CD4-positive, alpha-beta T cell treated with Interleukin-17A for 4 hours (primary cell): ENCODE measurements around the gene ANKRD65.
"Not testable (repeated sequence)": the region's sequence is repeated elsewhere in the genome, so short reads cannot be mapped to it uniquely, and the experiment has no call there.

Experiments
- DNase-seq: peaks from one replicate; pipeline ENCODE4 v3.0.0-alpha.2; 2020; ENCODE audit warnings: mixed read lengths

Gene ANKRD65

GRCh38 chr1:1430114-1430982 is 9.3 kb upstream of the ANKRD65 start:
- no peak for DNase-seq

DNA sequence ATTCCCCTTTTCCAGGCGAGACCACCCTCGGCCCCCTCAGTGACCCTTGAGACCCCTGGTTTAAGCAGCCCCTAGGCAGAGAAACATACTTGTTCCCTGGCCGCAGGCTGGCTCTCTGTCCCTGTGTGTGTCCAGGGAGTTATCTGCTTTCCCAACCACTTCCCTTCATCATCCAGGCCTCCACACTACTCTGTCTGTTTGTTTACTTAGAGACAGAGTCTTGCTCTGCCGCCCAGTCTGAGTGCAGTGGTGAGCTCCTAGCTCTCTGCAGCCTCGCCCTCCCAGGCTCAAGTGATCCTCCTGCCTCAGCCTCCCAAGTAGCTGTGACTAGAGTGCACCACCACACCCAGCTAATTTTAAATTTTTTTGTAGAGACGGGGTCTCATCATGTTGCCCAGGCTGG is 8.6 kb upstream of the ANKRD65 start:
- no peak for DNase-seq

DNA sequence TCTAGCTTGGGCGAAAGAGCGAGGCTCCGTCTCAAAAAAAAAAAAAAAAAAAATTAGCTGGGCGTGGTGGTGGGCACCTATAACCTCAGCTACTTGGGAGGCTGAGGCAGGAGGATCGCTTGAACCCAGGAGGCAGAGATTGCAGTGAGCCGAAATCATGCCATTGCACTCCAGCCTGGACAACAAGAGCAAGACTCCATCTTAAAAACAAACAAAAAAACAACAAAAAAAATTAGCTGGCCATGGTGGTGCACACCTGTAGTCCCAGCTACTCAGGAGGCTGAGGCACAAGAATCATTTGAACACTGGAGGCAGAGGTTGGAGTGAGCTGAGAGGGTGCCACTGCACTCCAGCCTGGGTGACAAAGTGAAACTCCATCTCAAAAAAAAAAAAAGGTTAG is 7.9 kb upstream of the ANKRD65 start:
- DNase-seq: not testable (repeated sequence)

GRCh38 chr1:1428174-1428573 is 7.1 kb upstream of the ANKRD65 start:
- no peak for DNase-seq

GRCh38 chr1:1427820-1428148 is 6.7 kb upstream of the ANKRD65 start:
- DNase-seq: no peak

- DNase-seq: peak; percentile 21
Measured at GRCh38 chr1:1427106-1427819, 6.2 kb upstream of the ANKRD65 start.

DNA sequence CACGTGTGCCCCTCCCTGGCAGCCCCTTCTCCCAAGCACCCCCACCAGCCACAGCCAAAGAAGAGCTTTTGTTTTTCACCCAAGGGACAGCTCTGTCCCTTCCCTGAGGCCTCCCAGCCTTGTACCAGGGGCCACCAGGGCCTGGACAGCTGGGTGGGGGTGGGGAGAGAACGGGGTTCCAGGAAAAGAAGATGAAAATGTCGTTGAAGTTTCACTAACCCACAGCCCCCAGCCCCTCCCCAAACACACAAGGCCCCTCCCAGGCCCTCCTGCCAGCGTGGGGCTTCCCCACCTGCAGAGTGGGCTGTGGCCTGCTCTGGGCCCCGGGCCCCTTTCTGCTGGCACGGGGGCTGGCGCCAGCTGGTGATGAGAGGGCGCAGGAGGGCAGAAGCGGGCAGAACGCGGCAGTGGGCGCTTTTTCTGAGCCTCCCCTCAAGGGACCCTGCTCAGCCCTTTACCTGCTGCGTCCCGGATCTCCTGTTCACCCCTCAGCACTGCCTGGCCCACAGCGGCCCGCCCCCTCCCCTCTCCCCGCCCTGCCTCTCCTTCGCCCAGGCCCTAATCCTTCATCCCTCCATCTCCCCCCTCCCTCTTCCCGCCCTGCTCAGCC is 5.5 kb upstream of the ANKRD65 start:
- DNase-seq: no peak

- DNase-seq: no peak
Measured at GRCh38 chr1:1425753-1426495, 4.8 kb upstream of the ANKRD65 start.

- DNase-seq: no peak
Measured at GRCh38 chr1:1425426-1425752, 4.3 kb upstream of the ANKRD65 start.

DNA sequence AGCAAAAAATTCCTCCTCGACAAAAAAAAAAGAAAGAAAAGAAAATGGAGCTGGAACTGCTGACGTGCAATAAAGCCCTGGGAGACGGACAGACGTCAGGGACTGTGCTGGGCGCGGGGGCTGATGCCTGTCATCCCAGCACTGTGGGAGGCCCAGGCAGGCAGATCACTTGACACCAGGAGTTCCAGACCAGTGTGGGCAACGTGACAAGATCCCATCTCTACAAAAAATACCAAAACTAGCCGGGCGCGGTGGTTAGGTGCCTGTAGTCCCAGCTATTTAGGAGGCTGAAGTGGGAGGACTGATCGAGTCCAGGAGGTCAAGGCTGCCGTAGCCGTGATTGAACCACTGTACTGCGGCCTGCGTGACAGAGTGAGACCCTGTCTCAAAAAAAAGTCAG is 3.6 kb upstream of the ANKRD65 start:
- DNase-seq: no peak

DNA sequence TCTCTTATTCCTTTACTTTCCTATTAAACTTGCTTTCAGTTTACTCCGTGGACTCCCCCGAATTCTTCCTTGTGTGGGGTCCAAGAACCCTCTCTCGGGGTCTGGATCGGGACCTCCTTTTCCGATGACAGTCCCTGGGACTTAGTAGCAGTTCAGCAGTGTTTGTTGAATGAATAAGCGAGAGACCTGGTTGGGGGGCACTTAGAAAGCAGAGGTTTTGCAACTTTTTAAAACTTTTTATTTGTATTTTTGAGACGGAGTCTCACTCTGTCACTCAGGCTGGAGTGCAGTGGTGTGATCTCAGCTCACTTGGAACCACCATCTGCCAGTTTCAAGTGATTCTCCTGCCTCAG is 2.1 kb upstream of the ANKRD65 start:
- DNase-seq: no peak

DNA sequence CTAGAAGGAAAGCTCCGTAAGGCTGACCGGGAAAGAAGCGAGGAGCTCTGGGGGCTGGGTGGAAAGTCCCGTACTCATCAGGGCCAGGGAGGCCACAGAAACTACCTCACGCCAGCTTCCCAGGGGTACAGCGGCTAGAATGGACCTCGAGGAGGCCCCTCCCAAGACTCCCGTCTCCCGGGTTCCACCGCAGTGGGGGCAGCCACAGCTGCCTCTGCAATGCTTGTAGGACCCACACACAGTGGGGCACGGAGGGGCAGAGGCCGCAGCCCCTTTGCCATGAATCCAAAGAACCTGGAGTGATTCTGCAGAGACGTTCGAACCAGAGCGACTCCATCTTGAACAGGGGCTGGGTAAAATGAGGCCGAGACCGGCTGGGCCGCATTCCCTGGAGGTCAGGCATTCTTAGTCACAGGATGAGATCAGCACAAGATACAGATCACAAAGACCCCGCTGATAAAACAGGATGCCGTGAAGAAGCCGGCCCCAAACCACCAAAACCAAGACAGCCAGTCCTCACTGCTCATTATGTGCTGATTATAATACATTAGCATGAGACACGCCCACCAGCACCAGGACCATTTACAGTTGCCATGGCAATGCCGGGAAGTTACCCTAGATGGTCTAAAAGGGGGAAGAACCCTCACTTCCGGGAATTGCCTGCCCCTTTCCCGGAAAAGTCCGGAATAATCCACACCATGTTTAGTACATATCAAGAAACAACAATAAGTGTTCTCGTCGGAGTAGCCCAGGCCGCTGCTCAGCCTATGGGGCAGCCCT is 1.6 kb upstream of the ANKRD65 start:
- no peak for DNase-seq

GRCh38 chr1:1421907-1422464 is 910 bp upstream of the ANKRD65 start:
- no peak for DNase-seq

DNA sequence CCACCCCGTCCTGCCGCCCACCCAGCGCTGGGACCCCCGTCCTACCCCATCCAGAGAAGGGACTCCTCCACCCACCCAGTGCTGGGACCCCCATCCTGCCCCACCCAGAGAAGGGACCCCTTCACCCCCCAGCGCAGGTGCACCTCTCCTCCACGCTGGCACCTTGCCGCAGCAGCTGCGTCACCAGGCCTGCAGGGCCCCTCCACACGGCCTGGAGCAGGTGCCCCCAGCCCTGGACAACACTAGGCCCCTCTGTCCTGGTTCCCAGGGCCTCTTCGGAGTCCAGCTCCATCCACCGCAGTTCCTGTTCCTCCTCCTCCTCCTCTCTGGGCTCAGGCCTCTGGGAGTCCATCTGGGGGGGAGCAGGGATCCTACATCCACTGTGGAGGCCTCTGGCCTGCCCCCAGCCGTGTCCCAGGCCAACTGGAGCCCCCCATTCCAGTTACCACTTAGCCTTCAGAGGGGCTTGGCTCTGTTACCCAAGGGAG is 378 bp downstream of the ANKRD65 start:
- no peak for DNase-seq

- DNase-seq: peak; percentile 22
Measured at GRCh38 chr1:1419813-1420653, 1.0 kb downstream of the ANKRD65 start.

DNA sequence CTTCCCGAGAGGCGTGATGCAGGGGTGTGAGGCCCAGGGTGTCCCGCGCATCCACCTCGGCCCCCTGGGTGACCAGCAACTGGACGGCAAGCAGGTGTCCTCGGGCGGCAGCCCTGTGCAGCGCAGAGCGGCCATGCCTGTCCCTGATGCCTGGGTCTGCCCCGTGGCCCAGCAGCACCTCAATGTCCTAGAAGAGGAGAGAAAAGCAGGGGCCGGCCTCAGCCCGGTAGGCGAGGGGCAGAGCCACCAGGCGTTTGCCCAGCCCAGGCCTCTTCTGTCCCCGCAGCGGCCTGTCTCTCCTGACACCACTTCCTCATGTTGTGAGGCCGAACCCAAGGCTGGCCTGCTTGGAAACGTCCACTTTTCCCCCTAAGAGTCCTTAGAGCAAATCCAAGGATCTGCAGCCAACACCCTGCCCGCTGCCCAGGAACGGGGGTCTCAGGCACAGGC is 1.7 kb downstream of the ANKRD65 start:
- DNase-seq: no peak

DNA sequence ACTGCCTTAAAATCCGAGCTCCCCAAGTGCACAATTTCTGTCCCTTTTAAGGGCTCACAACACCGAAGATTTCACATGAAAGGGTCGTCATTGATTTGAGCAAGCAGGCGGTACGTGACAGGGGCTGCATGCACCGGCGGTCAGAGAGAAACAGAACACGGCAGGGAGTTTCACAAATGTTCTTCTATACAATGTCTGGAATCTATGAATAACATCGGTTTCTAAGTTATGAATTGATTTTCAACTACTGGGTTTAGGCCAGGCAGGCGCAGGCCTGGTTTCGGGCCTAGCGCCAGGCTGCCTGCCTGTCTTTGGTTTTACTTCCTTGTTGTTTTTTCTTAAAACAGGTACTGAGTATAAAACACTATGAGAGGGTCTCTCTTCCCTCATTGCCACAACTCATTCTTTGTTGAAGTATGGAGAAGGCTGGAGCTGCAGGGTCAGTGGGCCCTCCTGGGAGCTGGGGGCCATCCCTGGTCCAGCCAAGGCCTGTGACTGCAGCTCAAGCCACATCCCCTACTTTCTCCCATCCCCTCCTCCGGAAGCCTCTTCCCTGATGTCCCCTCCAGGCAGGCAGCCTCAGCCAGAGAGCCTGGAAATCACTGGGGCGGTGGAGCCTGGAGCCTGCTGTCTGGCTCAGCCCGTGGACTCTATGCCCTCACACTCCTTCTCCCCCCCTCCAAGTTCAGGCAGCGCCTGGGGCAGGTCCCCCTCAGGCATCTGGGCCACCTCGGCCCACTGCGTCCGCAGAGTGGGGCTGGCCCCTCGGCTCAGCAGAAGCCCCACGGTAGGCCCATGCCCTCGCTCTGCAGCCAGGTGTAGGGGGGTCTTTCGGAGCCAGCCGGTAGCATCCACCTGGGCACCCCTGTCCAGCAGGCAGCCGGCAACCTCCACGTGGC is 2.4 kb downstream of the ANKRD65 start:
- DNase-seq: no peak

DNA sequence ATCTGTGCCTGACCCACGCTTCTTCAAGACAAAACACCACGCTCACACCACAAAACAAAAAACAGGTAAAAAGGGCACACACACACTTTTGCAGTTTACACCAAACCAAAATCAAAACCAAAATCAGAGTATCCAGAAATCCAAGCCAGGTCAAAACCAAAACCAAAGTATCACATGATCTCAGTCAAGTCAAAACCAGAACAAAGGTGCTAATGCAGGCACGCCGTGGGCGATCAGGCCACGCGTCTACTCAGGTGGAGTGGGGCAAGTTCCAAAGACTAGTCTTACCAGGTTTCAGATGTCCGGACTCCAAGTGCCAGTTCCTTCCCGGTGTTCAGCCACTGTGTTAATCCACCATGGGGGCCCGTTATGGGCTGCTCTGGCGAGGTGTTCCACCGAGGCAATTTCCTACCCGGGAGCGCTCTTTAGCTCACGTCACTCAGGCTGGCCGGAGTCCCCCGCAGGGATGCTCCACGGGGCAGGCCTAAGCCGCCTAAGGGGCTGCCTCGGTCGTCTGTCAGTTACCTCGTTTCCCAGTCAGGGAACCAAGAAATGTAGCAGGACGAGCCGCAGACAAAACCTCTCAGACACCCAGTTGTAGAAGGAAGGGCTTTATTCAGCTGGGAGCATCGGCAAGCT is 3.1 kb downstream of the ANKRD65 start:
- not testable (repeated sequence) for DNase-seq

DNA sequence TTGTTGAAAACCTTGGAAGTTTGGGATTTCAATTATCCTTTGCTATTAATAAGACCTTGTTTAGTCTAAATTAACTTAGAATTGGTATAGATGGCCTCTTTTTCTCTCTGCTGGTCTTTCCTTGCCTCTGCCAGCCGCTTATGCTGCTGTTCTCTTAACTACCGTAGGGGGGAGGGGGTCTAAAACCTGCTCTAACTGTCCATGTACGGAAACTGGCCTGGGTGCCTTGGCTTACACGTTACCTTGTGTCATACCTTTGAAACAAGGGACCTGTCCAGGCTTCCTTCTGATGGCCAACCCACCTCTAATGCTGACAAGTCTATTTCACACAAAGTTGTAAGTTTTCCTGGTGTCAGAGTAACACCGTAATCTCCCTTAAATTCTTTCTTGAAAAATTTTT is 3.7 kb downstream of the ANKRD65 start:
- DNase-seq: not testable (repeated sequence)

- no peak for DNase-seq
Measured at GRCh38 chr1:1415751-1416150, 5.3 kb downstream of the ANKRD65 start.
